NCI-H187 (cell line): ENCODE results near the gene ACADS.
"Not testable (repeated sequence)": the region's sequence is repeated elsewhere in the genome, so short reads cannot be mapped to it uniquely, and the experiment has no call there.

Experiments
- DNase-seq, 2 experiments: peaks; one replicate each; lab custom pipeline; 2025; lab: John Stamatoyannopoulos, UW

ACADS gene

DNA sequence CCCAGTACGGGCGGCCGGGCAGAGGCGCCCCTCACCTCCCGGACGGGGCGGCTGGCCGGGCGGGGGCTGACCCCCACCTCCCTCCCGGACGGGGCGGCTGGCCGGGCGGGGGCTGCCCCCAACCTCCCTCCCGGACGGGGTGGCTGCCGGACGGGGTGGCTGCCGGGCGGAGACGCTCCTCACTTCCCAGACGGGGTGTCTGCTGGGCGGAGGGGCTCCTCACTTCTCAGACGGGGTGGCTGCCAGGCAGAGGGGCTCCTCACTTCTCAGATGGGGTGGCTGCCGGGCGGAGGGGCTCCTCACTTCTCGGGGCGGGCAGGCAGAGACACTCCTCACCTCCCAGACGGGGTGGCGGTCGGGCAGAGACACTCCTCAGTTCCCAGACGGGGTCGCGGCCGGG is 6.6 kb downstream of the ACADS start:
- not testable (repeated sequence) for DNase-seq

DNA sequence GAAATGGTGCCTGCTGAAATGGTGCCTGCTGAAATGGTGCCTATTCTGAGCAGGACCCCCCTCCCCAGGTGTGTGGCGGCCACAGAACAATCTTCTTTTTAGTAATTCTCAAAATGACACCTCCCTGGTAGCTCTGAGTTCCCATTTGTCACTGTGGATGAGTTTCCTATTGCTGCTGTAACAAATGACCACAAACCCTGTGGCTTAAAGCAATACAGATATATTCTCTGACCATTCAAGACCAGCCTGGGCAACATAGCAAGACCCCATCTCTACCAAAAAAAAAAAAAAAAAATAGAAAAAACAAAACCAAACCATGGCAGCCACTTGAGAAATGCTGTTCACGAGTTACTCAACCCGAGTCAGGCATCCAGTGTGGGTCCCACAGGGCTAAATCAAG is 7.9 kb downstream of the ACADS start:
- DNase-seq: no peak

DNA sequence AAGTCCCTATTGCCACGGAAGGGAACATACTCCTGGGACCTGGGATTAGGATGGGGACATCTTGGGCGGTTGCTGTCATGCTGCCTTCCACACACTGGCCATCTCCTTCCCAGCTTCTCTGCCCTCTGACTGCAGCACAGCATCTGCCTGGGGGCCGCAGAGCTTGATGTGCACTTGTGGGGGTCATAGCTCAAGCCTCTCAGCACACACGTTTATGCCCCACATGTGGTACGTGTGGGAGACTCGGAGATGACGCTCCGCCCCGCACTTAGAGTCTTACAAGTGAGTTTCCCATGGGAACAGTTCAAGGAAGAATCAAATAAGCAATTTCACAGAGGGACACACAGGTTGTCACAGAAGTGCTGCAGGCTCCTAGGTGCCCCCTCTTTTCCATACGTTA is 8.6 kb downstream of the ACADS start:
- DNase-seq: peak; percentile 48 to 60

DNA sequence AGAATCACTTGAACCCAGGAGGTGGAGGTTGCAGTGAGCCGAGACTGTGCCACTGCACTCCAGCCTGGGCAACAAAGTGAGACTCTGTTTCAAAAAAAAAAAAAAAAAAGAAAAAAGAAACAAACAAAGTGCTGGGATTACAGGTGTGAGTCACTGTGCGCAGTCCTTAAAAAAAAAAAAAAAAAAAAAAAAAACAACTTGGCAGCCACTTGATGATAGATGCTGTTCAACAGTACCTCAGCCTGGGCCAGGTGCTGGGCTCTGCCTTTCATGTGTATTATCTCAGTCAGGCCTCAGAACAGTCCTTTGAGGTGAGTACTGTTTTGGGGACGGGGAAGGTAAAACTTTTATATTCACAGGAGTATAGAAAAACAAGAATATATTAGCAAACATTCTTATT is 9.6 kb downstream of the ACADS start:
- no peak for DNase-seq

DNA sequence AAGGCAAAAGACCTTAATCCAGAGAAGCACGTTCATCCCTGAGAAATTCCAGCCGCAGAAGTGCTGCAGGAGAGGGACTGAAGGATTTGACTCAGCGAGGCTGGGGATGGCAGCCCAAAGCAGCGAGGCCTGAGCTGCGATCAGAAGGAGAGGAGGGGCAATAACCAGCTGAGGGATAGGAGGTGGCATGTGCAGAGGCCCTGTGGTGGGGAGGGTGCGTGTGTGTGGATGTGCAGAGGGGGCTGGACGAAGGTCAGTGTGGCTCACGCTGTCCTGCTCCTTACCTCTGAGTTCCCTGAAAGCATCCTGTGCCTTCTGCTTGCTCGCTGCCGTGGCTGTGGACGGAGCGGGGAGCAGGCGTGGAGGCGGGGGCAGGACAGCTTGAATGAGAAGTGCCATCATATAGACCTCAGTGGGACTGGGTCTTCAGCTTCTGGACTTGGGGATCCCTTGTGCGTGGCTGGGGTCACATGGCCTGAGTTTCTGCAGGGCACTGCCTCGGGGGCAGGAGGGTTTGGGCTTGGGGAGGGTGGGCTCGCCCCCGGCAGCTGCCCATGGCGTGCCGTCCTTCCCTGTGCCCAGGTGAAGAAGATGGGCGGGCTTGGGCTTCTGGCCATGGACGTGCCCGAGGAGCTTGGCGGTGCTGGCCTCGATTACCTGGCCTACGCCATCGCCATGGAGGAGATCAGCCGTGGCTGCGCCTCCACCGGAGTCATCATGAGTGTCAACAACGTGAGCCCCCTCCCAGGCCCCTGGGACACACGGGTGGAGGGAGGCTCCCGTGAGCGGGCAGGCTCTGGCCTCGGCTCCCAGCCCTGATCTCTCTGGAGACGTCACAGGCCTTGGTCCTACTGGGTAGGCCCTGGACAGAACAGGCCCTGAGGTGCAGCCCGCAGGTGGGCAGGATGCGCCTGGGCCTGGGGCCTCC is 11.0 kb downstream of the ACADS start:
- DNase-seq: no peak

DNA sequence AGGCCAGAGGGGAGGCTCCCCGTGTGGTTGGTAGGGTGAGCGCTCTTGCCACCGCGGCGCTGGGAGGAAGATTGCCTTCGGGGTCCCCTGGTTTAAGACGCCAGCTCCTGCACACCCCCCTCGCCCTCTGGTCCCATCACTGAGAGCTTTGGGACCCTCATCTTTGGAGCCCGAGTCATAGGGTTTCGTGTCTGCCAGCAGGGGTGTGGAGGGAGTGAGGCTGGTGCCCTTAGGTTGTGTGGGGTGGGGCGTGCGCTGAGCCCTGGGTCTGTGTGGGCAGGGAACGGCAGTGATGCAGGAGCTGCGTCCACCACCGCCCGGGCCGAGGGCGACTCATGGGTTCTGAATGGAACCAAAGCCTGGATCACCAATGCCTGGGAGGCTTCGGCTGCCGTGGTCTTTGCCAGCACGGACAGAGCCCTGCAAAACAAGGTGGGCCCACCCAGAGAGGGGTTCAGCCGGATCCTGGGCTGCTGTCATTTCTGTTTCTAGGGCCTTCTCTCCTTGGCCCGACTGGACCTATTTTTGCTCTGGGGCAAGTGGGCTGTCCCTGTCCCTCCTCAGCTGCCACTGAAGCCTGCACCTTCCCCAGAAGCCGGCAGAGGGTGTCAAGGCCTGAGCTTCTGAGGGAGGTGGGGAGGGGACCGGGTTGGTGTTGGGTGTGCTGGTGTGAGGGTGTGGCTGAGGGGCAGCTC is 12.1 kb downstream of the ACADS start:
- no peak for DNase-seq

DNA sequence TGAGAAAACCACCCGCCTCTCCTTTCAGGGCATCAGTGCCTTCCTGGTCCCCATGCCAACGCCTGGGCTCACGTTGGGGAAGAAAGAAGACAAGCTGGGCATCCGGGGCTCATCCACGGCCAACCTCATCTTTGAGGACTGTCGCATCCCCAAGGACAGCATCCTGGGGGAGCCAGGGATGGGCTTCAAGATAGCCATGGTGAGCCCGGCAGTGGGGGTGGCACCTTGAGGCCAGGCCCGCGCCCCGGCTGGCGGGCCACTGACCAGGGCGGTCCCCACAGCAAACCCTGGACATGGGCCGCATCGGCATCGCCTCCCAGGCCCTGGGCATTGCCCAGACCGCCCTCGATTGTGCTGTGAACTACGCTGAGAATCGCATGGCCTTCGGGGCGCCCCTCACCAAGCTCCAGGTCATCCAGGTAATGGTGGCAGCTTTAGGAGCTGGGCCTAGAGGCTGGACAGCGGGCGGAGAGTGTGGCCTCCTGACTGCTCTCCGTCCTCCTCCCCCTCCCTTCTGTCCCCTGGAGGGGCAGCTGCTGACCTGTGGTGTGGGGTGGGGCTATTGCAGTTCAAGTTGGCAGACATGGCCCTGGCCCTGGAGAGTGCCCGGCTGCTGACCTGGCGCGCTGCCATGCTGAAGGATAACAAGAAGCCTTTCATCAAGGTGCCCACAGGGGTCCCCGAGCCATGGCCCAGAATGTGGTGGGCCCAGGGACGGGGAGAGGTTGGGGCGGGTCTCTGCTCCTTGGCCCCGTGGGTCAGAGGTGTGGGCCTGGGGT is 12.8 kb downstream of the ACADS start:
- no peak for DNase-seq

DNA sequence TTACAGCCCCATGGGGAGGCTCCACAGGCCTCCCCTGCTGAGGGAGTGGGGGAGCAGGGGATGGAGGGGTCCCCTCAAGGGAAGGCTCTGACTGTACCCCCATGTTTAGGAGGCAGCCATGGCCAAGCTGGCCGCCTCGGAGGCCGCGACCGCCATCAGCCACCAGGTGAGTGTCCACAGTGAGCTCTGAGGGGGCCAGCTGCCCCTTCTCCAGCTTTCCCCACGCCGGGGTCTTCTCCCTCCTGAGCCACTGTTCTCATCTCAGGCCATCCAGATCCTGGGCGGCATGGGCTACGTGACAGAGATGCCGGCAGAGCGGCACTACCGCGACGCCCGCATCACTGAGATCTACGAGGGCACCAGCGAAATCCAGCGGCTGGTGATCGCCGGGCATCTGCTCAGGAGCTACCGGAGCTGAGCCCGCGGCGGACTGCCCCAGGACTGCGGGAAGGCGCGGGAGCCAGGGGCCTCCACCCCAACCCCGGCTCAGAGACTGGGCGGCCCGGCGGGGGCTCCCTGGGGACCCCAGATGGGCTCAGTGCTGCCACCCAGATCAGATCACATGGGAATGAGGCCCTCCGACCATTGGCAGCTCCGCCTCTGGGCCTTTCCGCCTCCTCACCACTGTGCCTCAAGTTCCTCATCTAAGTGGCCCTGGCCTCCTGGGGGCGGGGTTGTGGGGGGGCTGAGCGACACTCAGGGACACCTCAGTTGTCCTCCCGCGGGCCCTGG is 13.6 kb downstream of the ACADS start:
- no peak for DNase-seq

DNA sequence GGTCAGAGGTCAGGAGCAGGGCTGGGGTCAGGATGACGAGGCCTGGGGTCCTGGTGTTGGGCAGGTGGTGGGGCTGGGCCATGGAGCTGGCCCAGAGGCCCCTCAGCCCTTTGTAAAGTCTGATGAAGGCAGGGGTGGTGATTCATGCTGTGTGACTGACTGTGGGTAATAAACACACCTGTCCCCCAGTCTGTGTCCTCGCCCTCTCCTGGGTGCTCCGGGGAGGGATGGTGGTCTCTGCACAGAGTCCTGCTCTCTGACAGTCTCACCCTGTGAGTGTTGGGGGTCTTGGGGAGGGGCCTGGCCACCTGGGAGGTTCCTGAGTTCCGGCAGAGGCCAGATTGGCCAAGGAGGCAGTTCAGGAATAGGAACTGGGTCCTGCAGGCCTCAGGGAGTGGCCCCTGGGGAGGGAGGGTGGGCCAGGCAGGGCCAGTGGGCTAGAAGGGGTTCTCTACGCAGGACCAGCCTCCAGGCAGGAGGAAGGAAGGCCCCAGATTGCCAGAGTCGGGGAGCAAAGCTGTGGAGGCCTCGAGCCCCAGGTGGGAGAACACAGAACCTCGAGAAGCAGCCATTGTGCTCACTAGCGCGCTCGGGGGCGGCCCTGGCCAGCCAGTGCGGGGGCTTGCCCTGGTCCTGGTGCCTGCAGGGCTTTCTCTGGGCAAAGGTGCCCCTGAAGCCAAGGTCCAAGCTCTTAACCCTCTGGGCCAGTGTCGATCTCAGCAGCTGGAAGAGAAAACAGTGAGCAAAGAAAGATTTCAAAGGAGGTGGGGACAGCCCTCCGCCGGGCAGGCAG is 14.4 kb downstream of the ACADS start:
- no peak for DNase-seq

DNA sequence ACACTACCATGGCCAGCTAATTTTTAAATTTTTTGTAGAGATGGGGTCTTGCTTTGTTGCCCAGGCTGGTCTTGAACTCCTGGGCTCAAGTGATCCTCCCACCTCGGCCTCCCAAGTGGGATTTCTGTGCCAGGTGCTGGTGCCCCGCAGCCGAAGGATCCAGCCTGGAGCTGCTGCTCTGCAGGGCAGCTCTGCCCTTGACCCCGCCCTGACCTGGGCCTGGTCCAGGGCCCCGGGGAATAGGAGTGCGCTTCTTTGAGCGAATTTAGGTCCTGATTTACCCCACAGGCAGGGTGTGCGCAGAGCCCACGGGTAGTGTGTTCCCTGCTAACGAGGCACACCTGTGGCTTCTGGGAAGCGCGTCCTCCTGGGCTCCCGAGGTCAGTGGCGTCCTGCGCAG is 15.2 kb downstream of the ACADS start:
- no peak for DNase-seq

DNA sequence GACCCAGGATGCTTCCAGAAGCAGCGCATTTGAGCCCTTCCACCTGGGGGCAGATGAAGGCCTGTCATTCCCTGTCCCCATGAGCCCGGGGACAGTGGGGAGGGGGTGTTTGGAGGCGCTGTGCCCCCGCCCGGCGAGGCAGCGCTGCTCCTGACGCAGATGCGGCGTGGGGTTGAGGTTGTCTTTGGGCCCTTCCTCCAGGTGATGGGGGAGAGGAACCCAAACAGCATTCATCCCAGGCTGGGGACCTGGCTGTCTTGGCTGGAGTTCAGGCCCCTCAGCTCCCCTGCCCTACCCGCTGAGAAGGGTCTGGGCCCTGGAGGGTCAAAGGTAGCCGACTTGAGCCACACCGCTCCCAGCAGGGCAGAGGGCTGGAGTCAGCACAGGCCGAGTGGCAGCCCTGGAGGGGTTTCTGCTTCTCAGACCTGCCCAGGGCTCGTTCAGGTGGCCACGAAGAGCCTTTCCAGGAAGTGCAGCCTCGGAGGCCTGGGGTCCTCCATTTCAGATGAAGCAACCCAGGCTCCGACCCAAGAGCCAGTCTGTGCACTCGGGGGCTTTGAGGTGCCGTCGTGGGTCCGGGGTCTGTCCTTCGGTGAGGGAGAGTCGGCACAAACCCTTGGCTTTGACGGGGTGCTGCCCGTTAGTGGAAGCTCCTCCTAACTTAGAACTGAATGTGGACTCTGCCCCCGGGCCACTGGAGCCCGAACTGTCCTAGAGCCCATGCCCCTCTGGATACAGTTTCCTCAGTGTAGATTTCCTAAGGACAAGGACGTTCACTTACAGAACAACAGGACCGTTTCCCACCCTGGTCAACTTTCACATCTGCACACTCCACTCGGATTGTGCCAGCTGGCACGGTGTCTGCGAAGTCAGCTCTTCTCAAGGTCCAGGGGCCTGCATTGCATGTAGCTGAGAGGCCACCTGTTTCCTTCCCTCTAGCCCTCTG is 16.1 kb downstream of the ACADS start:
- no peak for DNase-seq

DNA sequence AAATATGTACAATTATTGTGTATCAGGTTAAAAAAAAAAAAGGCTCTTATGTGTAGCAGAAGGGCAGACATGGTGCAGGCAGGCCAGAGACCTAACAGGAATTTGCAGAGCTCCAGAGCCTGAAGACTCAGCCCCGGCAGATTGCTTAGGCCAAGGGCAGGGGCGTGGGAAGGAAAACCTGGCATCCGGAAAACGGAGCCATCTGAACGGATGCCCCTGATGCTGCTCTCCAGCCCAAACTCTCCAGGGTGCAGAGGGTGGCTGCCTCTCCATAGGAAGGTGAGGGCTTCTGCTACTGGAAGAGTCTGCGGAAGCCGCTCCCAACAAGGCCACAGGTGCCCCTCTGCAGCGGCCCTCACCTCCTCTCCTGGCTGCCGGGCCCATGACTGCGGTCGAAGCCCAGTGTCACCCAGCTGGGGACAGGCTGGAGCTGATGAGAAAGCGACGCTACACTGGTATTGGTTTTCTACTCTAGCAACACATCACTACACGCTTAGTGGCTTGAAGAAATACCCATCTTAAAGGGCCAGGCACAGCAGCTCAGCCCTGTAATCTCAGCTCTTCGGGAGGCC is 19.4 kb downstream of the ACADS start:
- DNase-seq: no peak

DNA sequence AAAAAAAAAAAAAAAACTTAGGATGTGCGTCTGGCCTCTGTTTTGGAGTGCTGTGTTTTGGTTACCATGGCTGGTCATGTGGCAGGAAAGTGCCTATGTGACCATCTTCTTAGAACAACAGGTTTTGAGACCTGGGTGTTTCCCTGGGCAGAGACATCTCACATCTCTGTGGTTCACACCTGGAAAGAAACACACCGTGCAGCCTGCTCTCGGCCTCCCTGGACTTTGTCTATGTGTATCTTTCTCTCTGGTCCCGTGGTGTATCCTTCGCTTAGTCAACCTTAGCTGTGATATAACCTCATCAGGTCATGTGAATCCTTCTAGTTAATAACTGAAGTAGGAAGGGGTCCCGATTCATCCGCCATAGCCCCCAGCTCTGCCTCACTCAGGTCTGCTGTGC is 22.6 kb downstream of the ACADS start:
- DNase-seq: no peak

DNA sequence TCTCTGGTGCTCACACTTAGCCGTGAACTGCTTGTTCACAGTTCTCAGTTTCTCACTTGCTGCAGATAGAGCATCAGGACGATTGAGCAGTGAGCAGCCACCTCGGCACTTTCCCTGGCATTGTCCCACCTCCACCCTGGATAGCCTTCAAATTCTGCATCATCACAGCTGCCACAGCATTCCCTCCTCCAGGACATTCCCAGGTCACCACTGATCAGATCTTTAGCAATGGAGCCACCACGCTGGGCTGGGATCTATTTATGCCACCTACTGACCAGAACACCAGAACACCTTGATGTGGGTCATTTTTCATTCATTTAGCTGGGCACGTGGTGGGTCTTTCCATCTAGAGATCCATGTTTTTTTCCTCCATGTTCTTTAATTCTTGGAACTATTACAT is 23.6 kb downstream of the ACADS start:
- no peak for DNase-seq

DNA sequence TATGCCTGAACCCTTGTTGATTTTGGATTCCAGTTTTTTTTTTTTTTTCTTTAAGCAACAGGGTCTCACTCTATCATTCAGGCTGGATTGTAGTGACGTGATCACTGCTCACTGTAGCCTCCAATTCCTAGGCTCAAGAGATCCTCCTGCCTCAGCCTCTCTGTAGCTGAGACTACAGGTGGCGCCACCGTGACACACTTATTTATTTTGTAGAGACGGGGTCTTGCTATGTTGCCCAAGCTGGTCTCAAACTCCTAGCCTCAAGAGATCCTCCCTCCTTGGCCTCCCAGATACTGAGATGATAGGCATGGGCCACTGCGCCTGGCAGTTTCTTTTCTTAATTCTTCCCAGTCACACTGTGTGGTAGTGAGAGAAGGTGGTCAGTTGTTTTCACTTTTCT is 25.2 kb downstream of the ACADS start:
- no peak for DNase-seq

DNA sequence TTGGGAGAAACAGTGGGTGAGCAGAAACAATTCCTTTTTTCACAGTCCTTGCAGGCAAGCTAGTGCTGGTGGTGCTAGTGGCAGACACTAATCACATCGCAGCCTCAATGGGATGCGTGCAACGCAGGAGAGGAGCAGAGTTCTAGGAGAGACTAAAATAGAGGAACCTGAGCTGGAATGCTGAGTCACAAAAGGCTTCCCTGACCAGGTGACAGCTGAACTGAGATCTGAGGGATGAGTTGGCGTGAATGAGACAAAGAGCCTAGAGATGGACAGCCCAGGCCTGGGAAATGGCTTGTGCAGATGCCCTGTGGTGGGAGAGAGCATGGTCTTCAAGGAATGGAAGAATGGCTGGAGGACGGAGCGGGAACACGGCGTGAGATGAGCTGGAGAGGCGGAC is 25.8 kb downstream of the ACADS start:
- no peak for DNase-seq

DNA sequence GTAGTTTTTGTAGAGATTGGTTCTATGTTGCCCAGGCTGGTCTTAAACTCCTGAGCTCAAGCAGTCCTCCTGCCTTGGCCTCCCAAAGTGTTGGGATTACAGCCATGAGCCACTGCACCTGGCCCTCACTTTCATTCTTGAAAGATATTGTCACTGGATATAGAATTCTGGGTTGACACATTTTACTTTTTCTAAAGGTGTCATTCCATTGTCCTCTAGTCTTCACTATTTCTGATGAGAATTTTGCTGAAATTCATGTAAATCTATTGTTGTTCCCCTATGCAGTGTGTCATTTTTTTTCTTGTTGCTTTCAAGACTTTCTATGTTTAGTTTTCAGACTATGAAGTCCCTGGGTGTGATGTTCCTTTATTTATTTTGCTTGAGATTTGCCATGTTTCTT is 29.2 kb downstream of the ACADS start:
- no peak for DNase-seq

DNA sequence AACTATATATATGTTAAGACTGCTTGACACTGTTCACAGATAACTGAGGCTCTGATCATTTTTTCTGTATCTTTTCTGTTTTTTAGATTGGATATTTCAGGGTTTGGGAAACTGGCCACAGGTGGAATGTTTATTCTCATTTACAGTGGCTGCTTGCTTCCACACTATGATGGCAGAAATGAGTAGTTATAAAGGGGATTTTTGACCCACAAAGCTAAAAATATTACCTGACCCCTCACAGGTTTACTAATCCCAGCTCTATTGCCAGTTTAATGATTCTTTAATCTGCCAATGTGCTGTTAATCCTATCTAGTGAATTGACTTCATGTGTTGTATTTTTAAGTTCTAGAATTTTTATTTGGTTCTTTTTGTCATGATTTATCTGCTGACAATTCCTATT is 29.6 kb downstream of the ACADS start:
- no peak for DNase-seq

DNA sequence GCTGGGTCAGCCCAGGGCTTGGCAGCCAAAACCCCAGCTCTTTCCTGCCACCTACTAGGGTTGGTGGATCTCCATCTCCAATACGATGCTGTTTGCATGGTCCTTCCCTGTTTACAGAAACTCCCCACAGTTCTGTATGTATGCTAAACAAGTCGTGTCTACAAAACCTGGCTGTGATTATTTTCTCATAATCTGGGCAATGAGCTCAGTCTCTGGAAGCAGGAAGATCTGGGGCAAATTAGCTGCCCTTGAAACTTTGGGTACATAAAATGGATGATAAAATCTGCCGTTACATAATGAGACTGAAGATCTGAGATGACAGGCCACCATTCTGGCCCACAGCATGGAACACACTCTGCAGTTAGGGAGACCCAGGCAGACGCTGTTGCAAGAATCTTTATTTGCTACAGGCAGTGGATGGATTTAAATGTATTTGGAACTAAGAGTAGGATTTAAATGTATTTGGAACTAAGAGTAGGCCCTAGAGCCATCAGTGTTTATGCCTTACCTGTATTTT is 31.7 kb downstream of the ACADS start:
- DNase-seq: no peak
